T-cell (primary cell): Measurements from ENCODE around the gene SPIN4. TPM values are rescaled to one million over a fixed set of nuclear protein-coding genes. Genes with fewer than 3 reads are reported as not detected.
"Not testable (repeated sequence)": the region's sequence is repeated elsewhere in the genome, so short reads cannot be mapped to it uniquely, and the experiment has no call there.

Source experiments
- ATAC-seq, 4 experiments: fragments of 200-7000 bp in 3 of 4; fragments of 150-1000 bp in 1 of 4; cut with Tn5 transposase; replicated peaks in 1 of 4; 1 replicate in 3 of 4; 2 replicates in 1 of 4; pipeline ENCODE4 v1.10.0; 2021; ENCODE audit warnings: moderate library complexity in 3 of 4, mild to moderate bottlenecking in 2 of 4, moderate number of reproducible peaks in 1 of 4
- CTCF ChIA-PET, 2 donors: fragments of 300-600 bp; sonication (Branson Sonifier 250); formaldehyde crosslinking; loops; one replicate each; lab custom pipeline; 2022; ENCODE audit warnings: antibody characterized with exemption in 2 of 2; lab: Charles Lee
- POLR2A ChIA-PET, 2 donors: fragments of 300-600 bp; sonication (Branson Sonifier 250); formaldehyde crosslinking; loops; one replicate each; lab custom pipeline; 2022; ENCODE audit warnings: antibody characterized with exemption in 2 of 2; lab: Charles Lee
- DNase-seq, 35 experiments: peaks; one replicate each; pipeline versions ENCODE4 v3.0.0 to v3.0.0-alpha.2; 2013 to 2023
- H3K27ac ChIP-seq: one replicate; pipeline ENCODE4 v1.5.1; 2013; ENCODE audit warnings: low read length
- H3K27me3 ChIP-seq, 2 experiments: replicated peaks in 1 of 2; 1 replicate in 1 of 2; 2 replicates in 1 of 2; pipeline versions ENCODE4 v1.6.1 to v1.7.0; 2013; ENCODE audit warnings: low read length in 1 of 2, mixed read lengths in 1 of 2; ENCODE audit not compliant: control insufficient read depth in 2 of 2, insufficient read depth in 2 of 2; ENCODE audit errors: extremely low read depth in 1 of 2
- H3K36me3 ChIP-seq, 2 donors: 1 replicate in 1 of 2; 2 replicates in 1 of 2; pipeline versions ENCODE4 v1.6.1 to v1.7.0; 2013; ENCODE audit warnings: low read length in 1 of 2; ENCODE audit not compliant: control insufficient read depth in 2 of 2, insufficient read depth in 1 of 2; ENCODE audit errors: extremely low read depth in 1 of 2
- H3K4me1 ChIP-seq, 2 experiments: 1 replicate in 1 of 2; 2 replicates in 1 of 2; pipeline versions ENCODE4 v1.6.1 to v1.7.0; 2013; ENCODE audit warnings: low read length in 2 of 2, mixed read lengths in 1 of 2; ENCODE audit not compliant: insufficient read depth in 2 of 2, control insufficient read depth in 1 of 2; ENCODE audit errors: extremely low read depth in 1 of 2
- H3K4me3 ChIP-seq, 2 donors: 1 replicate in 1 of 2; 2 replicates in 1 of 2; pipeline versions ENCODE4 v1.5.1 to v1.7.0; 2013; ENCODE audit warnings: mild to moderate bottlenecking in 2 of 2, low read length in 1 of 2, moderate library complexity in 1 of 2; ENCODE audit not compliant: control insufficient read depth in 1 of 2; ENCODE audit errors: extremely low read depth in 1 of 2
- H3K9me3 ChIP-seq: 2 replicates; pipeline ENCODE4 v1.7.0; 2013
- H3K27ac Mint-ChIP-seq, 2 donors: one replicate each; pipeline ENCODE4 v1.8.0; 2020 to 2021; ENCODE audit warnings: mild to moderate bottlenecking in 2 of 2, mixed read lengths in 2 of 2
- H3K27me3 Mint-ChIP-seq, 2 donors: one replicate each; pipeline ENCODE4 v1.8.0; 2021 to 2022; ENCODE audit warnings: mixed read lengths in 2 of 2
- H3K36me3 Mint-ChIP-seq: one replicate; pipeline ENCODE4 v1.8.0; 2021; ENCODE audit warnings: mixed read lengths
- H3K4me1 Mint-ChIP-seq, 3 donors: one replicate each; pipeline ENCODE4 v1.8.0; 2020 to 2022; ENCODE audit warnings: mixed read lengths in 3 of 3, mild to moderate bottlenecking in 1 of 3
- H3K4me3 Mint-ChIP-seq, 3 donors: one replicate each; pipeline ENCODE4 v1.8.0; 2020 to 2022; ENCODE audit warnings: mild to moderate bottlenecking in 3 of 3, mixed read lengths in 3 of 3, moderate library complexity in 3 of 3
- H3K9me3 Mint-ChIP-seq, 3 donors: one replicate each; pipeline ENCODE4 v1.8.0; 2020 to 2022; ENCODE audit warnings: mixed read lengths in 3 of 3
- WGBS: methylation state at CpG from one replicate; pipeline ENCODE4 v1.1.5; 2013; ENCODE audit warnings: missing lambda C conversion rate; ENCODE audit not compliant: insufficient coverage; 5-methylcytosine and 5-hydroxymethylcytosine counted together
- total RNA-seq, 35 experiments: library from RNA in 6 of 35; stranded (reverse) in 6 of 35; fragments of 120-200 nt in 1 of 35; gene quantifications; one replicate each; pipeline versions ENCODE4 v1.2.1 to v1.2.4 and lab custom pipeline; 2013 to 2026

SPIN4 gene
- 1 to 10 TPM; 1.2 to 3.0 (median 2.5) TPM for total RNA-seq
- total RNA-seq (2013): 2.5 TPM
- 0.30 to 6.0 (median 2.1) reads per million in 29 experiments for total RNA-seq (lab: John Stamatoyannopoulos, UW)

DNA sequence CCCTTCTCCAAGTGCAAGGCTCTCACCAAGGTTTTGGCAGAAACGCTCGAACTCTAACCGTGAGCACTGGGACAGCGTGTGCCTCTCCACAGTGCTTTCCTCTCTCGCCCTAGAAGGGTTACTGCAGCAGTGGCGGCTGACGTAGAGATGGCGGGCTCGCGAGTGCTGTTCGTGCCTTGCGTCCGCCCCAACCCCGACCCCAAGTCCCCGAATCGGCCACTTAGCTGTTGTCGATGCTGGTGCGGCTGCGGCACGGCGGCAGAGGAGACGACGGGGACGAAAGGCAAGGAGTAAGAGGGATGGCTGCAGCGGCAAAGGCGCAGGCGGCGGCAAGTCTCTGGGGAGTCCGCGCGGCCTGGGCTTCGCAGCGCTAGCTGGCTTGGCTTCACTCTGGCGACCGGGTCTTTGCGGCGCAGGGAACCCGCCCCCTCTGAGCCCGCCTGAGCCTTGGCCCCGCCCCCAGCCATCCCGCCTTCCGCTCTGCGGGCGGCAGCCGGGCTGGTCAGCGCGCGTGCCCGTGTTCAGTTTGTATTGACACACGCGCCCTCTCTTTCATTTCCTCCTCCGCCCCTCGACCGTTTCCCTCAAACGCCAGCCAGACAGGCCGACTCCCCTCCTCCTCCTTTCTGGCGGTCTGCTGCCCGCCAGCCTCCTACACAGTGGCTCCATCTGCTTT lies at the start of gene SPIN4:
Gene SPIN4 (minus strand): TSS at position 392 of the 676 bp plus-strand sequence. CDS start 513 bp downstream, outside the sequence.
- Histone ChIP-seq H3K27me3 (no peaks in the 10 kb centered on the region), H3K4me1 (peaks cover 5 to 6% of the 10 kb centered on the region in 2 experiments), H3K27ac (peak within 1 kb of the TSS; percentile 41), H3K4me3 (peak within 1 kb of the TSS; percentile 59 to 63), H3K36me3 (no peaks in the 10 kb centered on the region), H3K9me3 (no peaks in the 10 kb centered on the region)
- Mint-ChIP-seq H3K27me3 (peaks cover 0 to 7% of the 10 kb centered on the region in 2 donors), H3K27ac (peak within 1 kb of the TSS; percentile 55 to 74), H3K9me3 (no peaks in the 10 kb centered on the region), H3K4me3 (peak within 1 kb of the TSS; percentile 79 to 92 (median 88)), H3K36me3 (no peaks in the 10 kb centered on the region), H3K4me1 (peaks cover 21 to 27% (median 21%) of the 10 kb centered on the region in 3 donors)
- DNase-seq (peak; percentile 8 to 68 (median 37)), ATAC-seq (peak; percentile 79 to 87 (median 84))
- under 1% methylated on average over 21 of the region's 58 CpGs for WGBS
- ChIA-PET CTCF (no interaction called here), POLR2A (no interaction called here)

DNA sequence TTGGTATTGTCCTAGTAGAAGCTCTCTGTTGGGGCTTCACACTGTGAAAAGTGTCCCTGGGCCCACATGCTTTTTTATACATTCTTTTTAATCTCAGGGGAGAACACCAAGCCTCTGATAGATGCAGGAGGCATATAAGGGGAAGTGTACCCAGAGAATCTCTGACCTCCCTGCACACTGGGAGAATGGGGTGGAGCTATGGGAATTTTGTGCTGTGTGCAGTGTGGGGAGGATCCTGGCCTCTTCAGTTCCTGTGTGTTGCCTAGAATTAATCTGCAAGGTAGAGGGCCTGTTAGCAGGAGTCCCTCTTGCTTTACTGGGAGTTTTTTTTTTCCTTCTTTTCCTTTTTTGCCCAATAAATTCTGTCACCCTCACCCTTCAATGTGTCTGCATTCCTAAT lies 49.2 kb upstream of the SPIN4 start:
- H3K27me3 Mint-ChIP-seq: no peaks in the 10 kb centered on the region
- no peaks in the 10 kb centered on the region for H3K27me3 ChIP-seq
- H3K4me3 Mint-ChIP-seq: no peak overlapping the region
- DNase-seq: no peak
- no peak overlapping the region for H3K27ac ChIP-seq
- CTCF ChIA-PET: no interaction called here
- H3K4me3 ChIP-seq: no peak overlapping the region
- H3K36me3 ChIP-seq: no peaks in the 10 kb centered on the region
- POLR2A ChIA-PET: no interaction called here
- no peaks in the 10 kb centered on the region for H3K4me1 Mint-ChIP-seq
- ATAC-seq: no peak
- peaks cover 0 to 3% (median 0%) of the 10 kb centered on the region in 3 donors for H3K9me3 Mint-ChIP-seq
- no peak overlapping the region for H3K27ac Mint-ChIP-seq
- peaks cover 3% of the 10 kb centered on the region for H3K36me3 Mint-ChIP-seq
- H3K9me3 ChIP-seq: no peaks in the 10 kb centered on the region
- H3K4me1 ChIP-seq: no peaks in the 10 kb centered on the region

DNA sequence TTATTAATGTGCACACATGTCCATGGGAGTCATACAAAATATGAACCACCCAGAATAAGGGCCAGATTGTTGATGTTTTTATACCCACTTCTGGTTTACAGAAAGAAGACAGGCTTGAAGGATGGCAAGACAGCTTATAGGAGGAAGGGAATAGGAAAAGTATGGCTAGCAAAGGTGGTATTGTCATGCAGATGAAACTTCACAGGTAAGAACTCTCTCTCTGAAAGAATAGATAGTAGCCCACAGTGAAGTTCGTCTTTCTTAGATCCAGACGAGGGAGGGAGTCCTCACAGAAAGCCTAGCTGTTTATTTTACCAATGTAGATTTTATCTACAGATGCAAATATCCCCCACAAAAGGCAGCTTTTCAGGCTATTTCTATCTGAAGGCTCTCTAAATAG lies 43.7 kb upstream of the SPIN4 start:
- Histone ChIP-seq H3K36me3 (no peaks in the 10 kb centered on the region), H3K9me3 (no peaks in the 10 kb centered on the region), H3K4me1 (no peaks in the 10 kb centered on the region), H3K4me3 (no peak overlapping the region), H3K27ac (no peak overlapping the region), H3K27me3 (no peaks in the 10 kb centered on the region)
- Mint-ChIP-seq H3K36me3 (peaks cover 3% of the 10 kb centered on the region), H3K27me3 (peaks cover 0 to 8% of the 10 kb centered on the region in 2 donors), H3K4me1 (no peaks in the 10 kb centered on the region), H3K27ac (no peak overlapping the region), H3K9me3 (no peaks in the 10 kb centered on the region), H3K4me3 (no peak overlapping the region)
- no CpG with 5 or more reads among the region's 2 CpGs for WGBS
- DNase-seq: no peak
- POLR2A ChIA-PET: no interaction called here
- CTCF ChIA-PET: no interaction called here
- no peak for ATAC-seq

DNA sequence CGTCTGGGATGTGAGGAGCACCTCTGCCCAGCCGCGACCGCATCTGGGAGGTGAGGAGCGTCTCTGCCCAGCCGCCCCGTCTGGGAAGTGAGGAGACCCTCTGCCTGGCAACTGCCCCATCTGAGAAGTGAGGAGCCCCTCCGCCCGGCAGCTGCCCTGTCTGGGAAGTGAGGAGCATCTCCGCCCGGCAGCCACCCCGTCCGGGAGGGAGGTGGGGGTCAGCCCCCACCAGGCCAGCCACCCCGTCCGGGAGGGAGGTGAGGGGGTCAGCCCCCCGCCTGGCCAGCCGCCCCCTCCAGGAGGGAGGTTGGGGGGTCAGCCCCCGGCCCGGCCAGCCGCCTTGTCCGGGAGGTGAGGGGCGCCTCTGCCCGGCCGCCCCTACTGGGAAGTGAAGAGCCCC lies 42.0 kb upstream of the SPIN4 start:
- H3K36me3 ChIP-seq, H3K27me3 ChIP-seq, CTCF ChIA-PET, H3K27ac Mint-ChIP-seq, H3K4me1 ChIP-seq, H3K36me3 Mint-ChIP-seq, H3K9me3 Mint-ChIP-seq, H3K4me3 Mint-ChIP-seq, H3K27me3 Mint-ChIP-seq, DNase-seq, ATAC-seq, H3K4me1 Mint-ChIP-seq, H3K4me3 ChIP-seq, POLR2A ChIA-PET, H3K9me3 ChIP-seq, H3K27ac ChIP-seq: not testable (repeated sequence)
- 100% methylated on average over 4 of the region's 24 CpGs for WGBS

DNA sequence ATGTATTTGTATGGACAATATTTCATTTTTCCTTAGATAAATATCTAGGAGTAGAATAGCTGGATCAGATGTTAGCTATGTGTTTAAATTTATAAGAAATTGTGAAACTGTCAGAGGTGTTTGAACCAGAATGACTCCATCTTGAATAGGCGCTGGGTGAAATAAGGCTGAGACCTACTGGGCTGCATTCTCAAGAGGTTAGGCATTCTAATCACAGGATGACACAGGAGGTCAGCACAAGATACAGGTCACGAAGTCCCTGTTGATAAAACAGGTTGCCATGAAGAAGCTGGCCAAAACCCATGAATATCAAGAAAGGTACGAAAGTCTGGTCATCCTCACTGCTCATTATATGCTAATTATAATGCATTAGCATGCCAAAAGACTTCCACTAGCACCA lies 36.3 kb upstream of the SPIN4 start:
- no peaks in the 10 kb centered on the region for H3K9me3 Mint-ChIP-seq
- POLR2A ChIA-PET: no interaction called here

DNA sequence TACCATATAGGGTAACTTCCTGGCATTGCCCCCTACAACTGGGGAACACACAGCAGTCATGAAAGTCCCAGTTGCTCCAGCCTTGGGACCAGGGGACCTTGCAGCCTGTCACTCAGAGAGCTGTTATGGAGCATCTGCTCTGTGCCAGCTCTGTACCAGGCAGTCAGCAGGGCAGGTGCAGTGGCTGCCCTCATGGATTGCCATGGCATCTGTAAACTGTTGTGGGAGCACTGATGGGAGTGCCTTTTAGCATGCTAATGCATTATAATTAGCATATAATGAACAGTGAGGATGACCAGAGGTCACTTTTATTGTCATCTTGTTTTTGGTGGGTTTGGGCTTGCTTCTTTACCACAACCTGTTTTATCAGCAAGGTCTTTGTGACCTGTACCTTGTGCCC lies 33.1 kb upstream of the SPIN4 start:
- H3K4me1 Mint-ChIP-seq, H3K27me3 Mint-ChIP-seq, H3K27ac Mint-ChIP-seq, H3K4me3 Mint-ChIP-seq, CTCF ChIA-PET, H3K9me3 ChIP-seq, H3K36me3 Mint-ChIP-seq, POLR2A ChIA-PET, H3K4me3 ChIP-seq, DNase-seq, H3K9me3 Mint-ChIP-seq, H3K4me1 ChIP-seq, H3K36me3 ChIP-seq, H3K27ac ChIP-seq, H3K27me3 ChIP-seq, ATAC-seq: not testable (repeated sequence)

More for the DNA sequence above, 36.3 kb upstream of the SPIN4 start:
- peaks cover 0 to 10% of the 10 kb centered on the region in 2 donors for H3K27me3 Mint-ChIP-seq
- WGBS: no CpG with 5 or more reads among the region's 3 CpGs
- no peaks in the 10 kb centered on the region for H3K4me1 ChIP-seq
- CTCF ChIA-PET: no interaction called here
- no peak for ATAC-seq
- no peak overlapping the region for H3K4me3 Mint-ChIP-seq
- H3K9me3 ChIP-seq: no peaks in the 10 kb centered on the region
- H3K4me1 Mint-ChIP-seq: no peaks in the 10 kb centered on the region
- H3K27ac Mint-ChIP-seq: no peak overlapping the region
- no peaks in the 10 kb centered on the region for H3K27me3 ChIP-seq
- H3K4me3 ChIP-seq: no peak overlapping the region
- H3K36me3 ChIP-seq: no peaks in the 10 kb centered on the region
- no peak overlapping the region for H3K27ac ChIP-seq
- H3K36me3 Mint-ChIP-seq: no peaks in the 10 kb centered on the region
- no peak for DNase-seq

DNA sequence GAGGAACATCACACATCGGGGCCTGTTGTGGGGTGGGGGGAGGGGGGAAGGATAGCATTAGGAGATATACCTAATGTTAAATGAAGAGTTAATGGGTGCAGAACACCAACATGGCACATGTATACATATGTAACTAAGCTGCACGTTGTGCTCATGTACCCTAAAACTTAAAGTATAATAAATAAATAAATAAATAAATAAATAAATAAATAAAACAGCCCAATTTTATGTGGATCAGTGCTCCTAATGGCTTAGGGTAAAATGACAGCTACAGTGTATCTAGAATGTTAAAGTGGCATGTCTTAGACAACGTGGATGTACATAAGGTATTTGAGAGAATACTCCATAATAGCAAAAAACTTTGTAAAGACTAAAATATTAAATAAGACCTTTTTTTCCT lies 21.9 kb upstream of the SPIN4 start:
- ATAC-seq, H3K9me3 Mint-ChIP-seq, CTCF ChIA-PET, H3K4me3 Mint-ChIP-seq, H3K4me1 Mint-ChIP-seq, H3K27me3 Mint-ChIP-seq, H3K27me3 ChIP-seq, POLR2A ChIA-PET, H3K27ac ChIP-seq, H3K4me3 ChIP-seq, H3K36me3 ChIP-seq, H3K4me1 ChIP-seq, H3K27ac Mint-ChIP-seq, H3K36me3 Mint-ChIP-seq, H3K9me3 ChIP-seq, DNase-seq: not testable (repeated sequence)
- no CpG with 5 or more reads among the region's 3 CpGs for WGBS
